H9 (cell line): ENCODE measurements around the gene SCAF8. TPM values are rescaled to one million over a fixed set of nuclear protein-coding genes. Genes with fewer than 3 reads are reported as not detected.

Experiments
- DNase-seq: peaks from one replicate; pipeline ENCODE4 v3.0.0-alpha.2; 2017
- H2AFZ ChIP-seq: one replicate; pipeline ENCODE4 v1.6.1; 2013; ENCODE audit warnings: mild to moderate bottlenecking, low read length, control low read depth, moderate library complexity
- H2AK5ac ChIP-seq: 2 replicates; pipeline ENCODE4 v1.6.1; 2013; ENCODE audit warnings: low read length, control low read depth, mixed read lengths; ENCODE audit not compliant: insufficient read length
- H2BK120ac ChIP-seq: one replicate; pipeline ENCODE4 v1.6.1; 2013; ENCODE audit warnings: low read depth, mild to moderate bottlenecking, low read length, control low read depth, inconsistent platforms; ENCODE audit not compliant: poor library complexity, severe bottlenecking
- H2BK12ac ChIP-seq: 2 replicates; pipeline ENCODE4 v1.6.1; 2013; ENCODE audit warnings: low read length, control low read depth, mixed read lengths, low read depth; ENCODE audit not compliant: insufficient read length
- H2BK15ac ChIP-seq: 2 replicates; pipeline ENCODE4 v1.6.1; 2013; ENCODE audit warnings: low read depth, low read length, control low read depth
- H2BK20ac ChIP-seq: one replicate; pipeline ENCODE4 v1.6.1; 2013; ENCODE audit warnings: low read depth, mild to moderate bottlenecking, low read length, control low read depth, inconsistent platforms; ENCODE audit not compliant: poor library complexity, severe bottlenecking
- H2BK5ac ChIP-seq: 2 replicates; pipeline ENCODE4 v1.6.1; 2013; ENCODE audit warnings: low read length, control low read depth, mixed read lengths; ENCODE audit not compliant: insufficient read length
- H3K14ac ChIP-seq: 2 replicates; pipeline ENCODE4 v1.6.1; 2013; ENCODE audit warnings: low read length, control low read depth; ENCODE audit not compliant: insufficient read depth
- H3K18ac ChIP-seq: 2 replicates; pipeline ENCODE4 v1.6.1; 2013; ENCODE audit warnings: low read depth, mild to moderate bottlenecking, mixed read lengths, low read length, control low read depth; ENCODE audit not compliant: insufficient read length
- H3K23ac ChIP-seq: 2 replicates; pipeline ENCODE4 v1.6.1; 2013; ENCODE audit warnings: low read length, control low read depth, mixed read lengths, low read depth; ENCODE audit not compliant: insufficient read length
- H3K23me2 ChIP-seq: 2 replicates; pipeline ENCODE4 v1.6.1; 2013; ENCODE audit warnings: low read depth, mild to moderate bottlenecking, mixed read lengths, low read length, control low read depth; ENCODE audit not compliant: insufficient read length, poor library complexity, severe bottlenecking
- H3K27ac ChIP-seq: 2 replicates; pipeline ENCODE4 v1.5.1; 2013; ENCODE audit warnings: low read length, control low read depth, mixed read lengths, low read depth; ENCODE audit not compliant: insufficient read length
- H3K27me3 ChIP-seq: 2 replicates; pipeline ENCODE4 v1.6.1; 2013; ENCODE audit warnings: low read length, control low read depth, inconsistent platforms; ENCODE audit not compliant: insufficient read depth
- H3K4ac ChIP-seq: 2 replicates; pipeline ENCODE4 v1.6.1; 2013; ENCODE audit warnings: low read depth, mild to moderate bottlenecking, control low read depth, inconsistent platforms, low read length, moderate library complexity
- H3K4me1 ChIP-seq: 2 replicates; pipeline ENCODE4 v1.6.1; 2013; ENCODE audit warnings: low read length, control low read depth, inconsistent platforms; ENCODE audit not compliant: insufficient read depth
- H3K4me2 ChIP-seq: 2 replicates; pipeline ENCODE4 v1.6.1; 2013; ENCODE audit warnings: low read length, control low read depth, mixed read lengths; ENCODE audit not compliant: insufficient read length, insufficient read depth
- H3K56ac ChIP-seq: 2 replicates; pipeline ENCODE4 v1.6.1; 2013; ENCODE audit warnings: low read depth, mild to moderate bottlenecking, mixed read lengths, low read length, control low read depth; ENCODE audit not compliant: insufficient read length
- H3K79me1 ChIP-seq: 2 replicates; pipeline ENCODE4 v1.6.1; 2013; ENCODE audit warnings: low read depth, mild to moderate bottlenecking, moderate library complexity, low read length, control low read depth, inconsistent platforms; ENCODE audit not compliant: insufficient read depth, poor library complexity, severe bottlenecking
- H3K79me2 ChIP-seq: 2 replicates; pipeline ENCODE4 v1.6.1; 2013; ENCODE audit warnings: low read length, control low read depth, inconsistent platforms; ENCODE audit not compliant: insufficient read depth
- H3K9ac ChIP-seq: 2 replicates; pipeline ENCODE4 v1.6.1; 2013; ENCODE audit warnings: low read length, control low read depth, mixed read lengths; ENCODE audit not compliant: insufficient read length; ENCODE audit errors: extremely low read depth
- H3K9me3 ChIP-seq: one replicate; pipeline ENCODE4 v1.6.1; 2013; ENCODE audit warnings: low read depth, low read length, inconsistent platforms; ENCODE audit not compliant: control insufficient read depth
- H3T11ph ChIP-seq: one replicate; pipeline ENCODE4 v1.6.1; 2013; ENCODE audit warnings: mild to moderate bottlenecking, low read length, control low read depth, inconsistent platforms
- H4K20me1 ChIP-seq: one replicate; pipeline ENCODE4 v1.6.1; 2013; ENCODE audit not compliant: control insufficient read depth, insufficient read length, insufficient read depth
- H4K5ac ChIP-seq: 2 replicates; pipeline ENCODE4 v1.6.1; 2013; ENCODE audit warnings: low read depth, mild to moderate bottlenecking, mixed read lengths, low read length, control low read depth; ENCODE audit not compliant: insufficient read length
- H4K8ac ChIP-seq: replicated peaks from 2 replicates; pipeline ENCODE4 v1.6.1; 2013; ENCODE audit warnings: low read length, control low read depth, mixed read lengths, low read depth; ENCODE audit not compliant: insufficient read length
- H4K91ac ChIP-seq: 2 replicates; pipeline ENCODE4 v1.6.1; 2013; ENCODE audit warnings: low read depth, mild to moderate bottlenecking, moderate library complexity, mixed read lengths, low read length, control low read depth; ENCODE audit not compliant: insufficient read length
- H3K27ac Mint-ChIP-seq, 3 experiments: 2 replicates in 2 of 3; 3 replicates in 1 of 3; pipeline ENCODE4 v1.8.0; 2020 to 2021; ENCODE audit warnings: mixed read lengths in 3 of 3, mild to moderate bottlenecking in 1 of 3, moderate library complexity in 1 of 3
- H3K27me3 Mint-ChIP-seq: 2 replicates; pipeline ENCODE4 v1.8.0; 2021; ENCODE audit warnings: low read depth, mild to moderate bottlenecking, moderate library complexity, mixed read lengths
- H3K36me3 Mint-ChIP-seq, 3 experiments: 2 replicates in 2 of 3; 3 replicates in 1 of 3; pipeline ENCODE4 v1.8.0; 2020 to 2021; ENCODE audit warnings: low read depth in 3 of 3, mixed read lengths in 3 of 3; ENCODE audit not compliant: insufficient read depth in 1 of 3
- H3K4me1 Mint-ChIP-seq, 2 experiments: 2 replicates each; pipeline ENCODE4 v1.8.0; 2020; ENCODE audit warnings: mixed read lengths in 2 of 2
- H3K4me3 Mint-ChIP-seq, 2 experiments: 2 replicates in 1 of 2; 3 replicates in 1 of 2; pipeline ENCODE4 v1.8.0; 2020 to 2021; ENCODE audit warnings: mild to moderate bottlenecking in 2 of 2, mixed read lengths in 2 of 2, moderate library complexity in 1 of 2
- H3K9me3 Mint-ChIP-seq, 2 experiments: 2 replicates in 1 of 2; 3 replicates in 1 of 2; pipeline ENCODE4 v1.8.0; 2020; ENCODE audit warnings: mild to moderate bottlenecking in 2 of 2, mixed read lengths in 2 of 2, moderate library complexity in 1 of 2
- WGBS: extraction: QIAGEN DNeasy Blood & Tissue Kit; methylation state at CpG from one replicate; pipeline ENCODE4 v1.1.7; 2013; ENCODE audit warnings: missing lambda C conversion rate, low lambda C conversion rate, mixed read lengths; ENCODE audit not compliant: insufficient read length; ENCODE audit errors: extremely low coverage; 5-methylcytosine and 5-hydroxymethylcytosine counted together
- total RNA-seq: library from RNA; stranded (reverse); gene quantifications from 2 replicates; pipeline ENCODE4 v1.2.1, GENCODE V29; 2021
- TF ChIP-seq, protein P1 (sequence below): fragments of 200-600 bp; sonication (generic); conservative IDR thresholded peaks from 3 replicates; pipeline ENCODE4 v1.8.0; 2021; ENCODE audit warnings: antibody characterized with exemption, mild to moderate bottlenecking

The SCAF8 gene
- total RNA-seq, 1 experiment from 2014 or later: 78.5 TPM

DNA sequence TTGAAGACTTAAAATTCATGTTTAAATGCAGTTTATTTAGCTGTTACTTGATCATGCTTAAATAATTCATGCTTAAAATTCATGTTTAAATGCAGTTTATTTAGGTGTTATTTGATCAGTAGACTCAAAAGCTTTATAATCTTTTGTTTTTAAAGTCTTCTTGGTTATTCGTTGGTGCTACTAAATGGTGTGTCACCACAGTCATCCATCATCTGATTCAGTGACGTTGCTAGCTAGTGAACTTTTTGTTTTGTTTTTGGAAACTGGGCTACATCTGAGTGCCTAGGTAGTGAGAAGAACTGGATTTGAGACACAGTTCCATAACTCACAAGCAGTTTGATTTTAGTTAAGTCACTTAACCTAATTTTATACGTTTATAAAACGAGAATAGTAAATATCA, 20.9 kb downstream of the SCAF8 start:
- H2BK5ac ChIP-seq: no peak overlapping the region
- no peaks in the 10 kb centered on the region for H3K9me3 ChIP-seq
- no peak overlapping the region for H2BK120ac ChIP-seq
- H3K9me3 Mint-ChIP-seq: no peaks in the 10 kb centered on the region
- no CpG with 5 or more reads among the region's 4 CpGs for WGBS
- H3K4me2 ChIP-seq: no peak overlapping the region
- H3K27ac ChIP-seq: no peak overlapping the region
- 0 out of 2 replicates have a peak, but pooled peaks cover 4% of the 10 kb centered on the region for H3K4me1 ChIP-seq
- H4K20me1 ChIP-seq: no peaks in the 10 kb centered on the region
- H3K4me1 Mint-ChIP-seq: peaks cover 39 to 49% of the 10 kb centered on the region in 2 experiments
- H3K27me3 ChIP-seq: no peaks in the 10 kb centered on the region
- no peak overlapping the region for H2BK15ac ChIP-seq
- no peak overlapping the region for H2BK20ac ChIP-seq
- no peak overlapping the region for H3K56ac ChIP-seq
- H3T11ph ChIP-seq: no peak overlapping the region
- H3K14ac ChIP-seq: no peak overlapping the region
- no peak overlapping the region for H3K27ac Mint-ChIP-seq
- no peak overlapping the region for H3K18ac ChIP-seq
- H2AFZ ChIP-seq: no peak overlapping the region
- no peaks in the 10 kb centered on the region for H3K27me3 Mint-ChIP-seq
- H3K4ac ChIP-seq: no peak overlapping the region
- H3K9ac ChIP-seq: no peak overlapping the region
- peaks cover 0 to 3% (median 3%) of the 10 kb centered on the region in 3 experiments; a peak in 3 of 7 replicates for H3K36me3 Mint-ChIP-seq
- TF ChIP-seq, protein P1, sequence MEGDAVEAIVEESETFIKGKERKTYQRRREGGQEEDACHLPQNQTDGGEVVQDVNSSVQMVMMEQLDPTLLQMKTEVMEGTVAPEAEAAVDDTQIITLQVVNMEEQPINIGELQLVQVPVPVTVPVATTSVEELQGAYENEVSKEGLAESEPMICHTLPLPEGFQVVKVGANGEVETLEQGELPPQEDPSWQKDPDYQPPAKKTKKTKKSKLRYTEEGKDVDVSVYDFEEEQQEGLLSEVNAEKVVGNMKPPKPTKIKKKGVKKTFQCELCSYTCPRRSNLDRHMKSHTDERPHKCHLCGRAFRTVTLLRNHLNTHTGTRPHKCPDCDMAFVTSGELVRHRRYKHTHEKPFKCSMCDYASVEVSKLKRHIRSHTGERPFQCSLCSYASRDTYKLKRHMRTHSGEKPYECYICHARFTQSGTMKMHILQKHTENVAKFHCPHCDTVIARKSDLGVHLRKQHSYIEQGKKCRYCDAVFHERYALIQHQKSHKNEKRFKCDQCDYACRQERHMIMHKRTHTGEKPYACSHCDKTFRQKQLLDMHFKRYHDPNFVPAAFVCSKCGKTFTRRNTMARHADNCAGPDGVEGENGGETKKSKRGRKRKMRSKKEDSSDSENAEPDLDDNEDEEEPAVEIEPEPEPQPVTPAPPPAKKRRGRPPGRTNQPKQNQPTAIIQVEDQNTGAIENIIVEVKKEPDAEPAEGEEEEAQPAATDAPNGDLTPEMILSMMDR: no peak
- H3K4me3 Mint-ChIP-seq: no peak overlapping the region
- H2BK12ac ChIP-seq: no peak overlapping the region
- DNase-seq: no peak
- peaks cover 60% of the 10 kb centered on the region for H3K79me2 ChIP-seq
- H3K79me1 ChIP-seq: peaks cover 7% of the 10 kb centered on the region
- no peaks in the 10 kb centered on the region for H3K23me2 ChIP-seq
- H4K5ac ChIP-seq: no peak overlapping the region
- H4K91ac ChIP-seq: no peak overlapping the region
- no peak overlapping the region for H4K8ac ChIP-seq
- no peak overlapping the region for H2AK5ac ChIP-seq
- no peak overlapping the region for H3K23ac ChIP-seq
